ENCODE measurements around the gene RASGRP3. TPM values are rescaled to one million over a fixed set of nuclear protein-coding genes. Genes with fewer than 3 reads are reported as not detected.

Gene RASGRP3
- total RNA-seq, 1 experiment from 2014 or later, result 0.34 TPM

- no peak overlapping the region for H3K27ac ChIP-seq (ENCODE audit: low read depth, low read length, poor library complexity, severe bottlenecking)
- BruUV-seq (replicated peaks), result no TSS peak
- TF ChIP-seq, protein P1, sequence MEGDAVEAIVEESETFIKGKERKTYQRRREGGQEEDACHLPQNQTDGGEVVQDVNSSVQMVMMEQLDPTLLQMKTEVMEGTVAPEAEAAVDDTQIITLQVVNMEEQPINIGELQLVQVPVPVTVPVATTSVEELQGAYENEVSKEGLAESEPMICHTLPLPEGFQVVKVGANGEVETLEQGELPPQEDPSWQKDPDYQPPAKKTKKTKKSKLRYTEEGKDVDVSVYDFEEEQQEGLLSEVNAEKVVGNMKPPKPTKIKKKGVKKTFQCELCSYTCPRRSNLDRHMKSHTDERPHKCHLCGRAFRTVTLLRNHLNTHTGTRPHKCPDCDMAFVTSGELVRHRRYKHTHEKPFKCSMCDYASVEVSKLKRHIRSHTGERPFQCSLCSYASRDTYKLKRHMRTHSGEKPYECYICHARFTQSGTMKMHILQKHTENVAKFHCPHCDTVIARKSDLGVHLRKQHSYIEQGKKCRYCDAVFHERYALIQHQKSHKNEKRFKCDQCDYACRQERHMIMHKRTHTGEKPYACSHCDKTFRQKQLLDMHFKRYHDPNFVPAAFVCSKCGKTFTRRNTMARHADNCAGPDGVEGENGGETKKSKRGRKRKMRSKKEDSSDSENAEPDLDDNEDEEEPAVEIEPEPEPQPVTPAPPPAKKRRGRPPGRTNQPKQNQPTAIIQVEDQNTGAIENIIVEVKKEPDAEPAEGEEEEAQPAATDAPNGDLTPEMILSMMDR (conservative IDR thresholded peaks at IDR 0.05; ENCODE audit: low read depth, low read length), result no peak
- no peak for TF ChIP-seq EZH2 (IDR thresholded peaks at IDR 0.05; ENCODE audit: borderline replicate concordance, low read depth, low read length, poor library complexity, severe bottlenecking)
- no peaks in the 10 kb centered on the region for H3K9me3 ChIP-seq (ENCODE audit: low read depth, low read length, poor library complexity, severe bottlenecking)
- no peak for DNase-seq (ENCODE audit: low spot score)
- intact Hi-C loops (cut with micrococcal nuclease; ENCODE audit: unreplicated experiment), result no loop called here
- H3K4me1 ChIP-seq (ENCODE audit: insufficient read depth, low read length, poor library complexity, severe bottlenecking), result no peaks in the 10 kb centered on the region
- CTCF ChIA-PET, result no interaction called here
- no peaks in the 10 kb centered on the region for H3K27me3 ChIP-seq (replicated peaks; ENCODE audit: insufficient read depth, low read depth, low read length, poor library complexity)
- POLR2A ChIA-PET (ENCODE audit: low non-redundant PET), result no interaction called here
- no peaks in the 10 kb centered on the region for H3K36me3 ChIP-seq (ENCODE audit: insufficient read depth, low read length, poor library complexity, severe bottlenecking)
- no peak overlapping the region for H3K4me3 ChIP-seq (ENCODE audit: low read depth, low read length, poor library complexity, severe bottlenecking)
These were observed 11.8 kb downstream of the RASGRP3 start for GRCh38 chr2:33488178-33488690.

- Histone ChIP-seq H3K27me3 (replicated peaks; ENCODE audit: insufficient read depth, low read depth, low read length, poor library complexity) (no peaks in the 10 kb centered on the region), H3K36me3 (ENCODE audit: insufficient read depth, low read length, poor library complexity, severe bottlenecking) (no peaks in the 10 kb centered on the region), H3K4me1 (ENCODE audit: insufficient read depth, low read length, poor library complexity, severe bottlenecking) (no peaks in the 10 kb centered on the region), H3K4me3 (ENCODE audit: low read depth, low read length, poor library complexity, severe bottlenecking) (no peak overlapping the region), H3K9me3 (ENCODE audit: low read depth, low read length, poor library complexity, severe bottlenecking) (no peaks in the 10 kb centered on the region), H3K27ac (ENCODE audit: low read depth, low read length, poor library complexity, severe bottlenecking) (no peak overlapping the region)
- POLR2A ChIA-PET (ENCODE audit: low non-redundant PET), result no interaction called here
- CTCF ChIA-PET, result no interaction called here
- no peak for TF ChIP-seq EZH2 (IDR thresholded peaks at IDR 0.05; ENCODE audit: borderline replicate concordance, low read depth, low read length, poor library complexity, severe bottlenecking)
- TF ChIP-seq, protein P1 (conservative IDR thresholded peaks at IDR 0.05; ENCODE audit: low read depth, low read length), result no peak
- intact Hi-C loops (cut with micrococcal nuclease; ENCODE audit: unreplicated experiment), result no loop called here
- BruUV-seq (replicated peaks), result no TSS peak
- DNase-seq (ENCODE audit: low spot score), result no peak
These were observed 12.5 kb downstream of the RASGRP3 start for GRCh38 chr2:33488715-33489540.

DNA sequence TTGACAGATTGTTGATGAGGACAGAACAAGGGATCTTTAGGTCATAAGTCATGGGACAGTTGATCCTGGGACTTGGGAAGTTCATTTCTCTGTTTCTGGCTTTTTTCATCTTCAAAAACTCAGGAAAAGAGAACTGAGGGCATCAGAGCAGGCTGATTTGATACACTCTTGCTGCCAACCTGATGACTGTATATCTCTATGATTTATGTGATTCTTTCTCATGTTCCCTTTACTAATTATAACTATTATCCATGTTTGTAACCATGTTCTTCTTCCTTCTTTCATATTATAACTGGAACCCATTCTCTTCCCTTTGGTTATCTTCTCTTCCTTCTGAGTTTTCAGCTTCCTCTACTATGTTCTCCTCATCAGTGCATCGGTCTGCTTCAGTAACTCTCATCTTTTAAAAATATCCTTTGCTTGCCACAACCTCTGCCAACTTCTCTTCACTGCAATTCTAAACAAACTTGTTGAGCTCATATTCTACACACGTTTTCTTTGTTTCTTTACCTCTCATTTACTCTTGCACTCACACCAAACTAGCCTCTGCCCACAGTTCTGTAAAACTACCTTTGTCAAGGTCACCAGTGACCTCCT, 13.5 kb downstream of the RASGRP3 start:
- Histone ChIP-seq H3K4me1 (ENCODE audit: insufficient read depth, low read length, poor library complexity, severe bottlenecking) (no peaks in the 10 kb centered on the region), H3K9me3 (ENCODE audit: low read depth, low read length, poor library complexity, severe bottlenecking) (no peaks in the 10 kb centered on the region), H3K4me3 (ENCODE audit: low read depth, low read length, poor library complexity, severe bottlenecking) (no peak overlapping the region), H3K27me3 (replicated peaks; ENCODE audit: insufficient read depth, low read depth, low read length, poor library complexity) (no peaks in the 10 kb centered on the region), H3K27ac (ENCODE audit: low read depth, low read length, poor library complexity, severe bottlenecking) (no peak overlapping the region), H3K36me3 (ENCODE audit: insufficient read depth, low read length, poor library complexity, severe bottlenecking) (no peaks in the 10 kb centered on the region)
- POLR2A ChIA-PET (ENCODE audit: low non-redundant PET), result no interaction called here
- TF ChIP-seq, protein P1 (conservative IDR thresholded peaks at IDR 0.05; ENCODE audit: low read depth, low read length), result no peak
- TF ChIP-seq EZH2 (IDR thresholded peaks at IDR 0.05; ENCODE audit: borderline replicate concordance, low read depth, low read length, poor library complexity, severe bottlenecking), result no peak
- no peak for DNase-seq (ENCODE audit: low spot score)
- intact Hi-C loops (cut with micrococcal nuclease; ENCODE audit: unreplicated experiment), result no loop called here
- no TSS peak for BruUV-seq (replicated peaks)
- CTCF ChIA-PET, result no interaction called here
